AG09319 (cell line): ENCODE data around the gene JUP.

Source experiments
- DNase-seq: peaks from one replicate; pipeline ENCODE4 v3.0.0-alpha.2; 2010; ENCODE audit warnings: low read depth; ENCODE audit errors: extremely low read depth
- TF ChIP-seq, protein P1 (sequence below): IDR thresholded peaks from 2 replicates; pipeline ENCODE4 v1.5.1; 2011; ENCODE audit warnings: low read depth, mild to moderate bottlenecking, inconsistent platforms, low read length, moderate library complexity

Gene JUP

DNA sequence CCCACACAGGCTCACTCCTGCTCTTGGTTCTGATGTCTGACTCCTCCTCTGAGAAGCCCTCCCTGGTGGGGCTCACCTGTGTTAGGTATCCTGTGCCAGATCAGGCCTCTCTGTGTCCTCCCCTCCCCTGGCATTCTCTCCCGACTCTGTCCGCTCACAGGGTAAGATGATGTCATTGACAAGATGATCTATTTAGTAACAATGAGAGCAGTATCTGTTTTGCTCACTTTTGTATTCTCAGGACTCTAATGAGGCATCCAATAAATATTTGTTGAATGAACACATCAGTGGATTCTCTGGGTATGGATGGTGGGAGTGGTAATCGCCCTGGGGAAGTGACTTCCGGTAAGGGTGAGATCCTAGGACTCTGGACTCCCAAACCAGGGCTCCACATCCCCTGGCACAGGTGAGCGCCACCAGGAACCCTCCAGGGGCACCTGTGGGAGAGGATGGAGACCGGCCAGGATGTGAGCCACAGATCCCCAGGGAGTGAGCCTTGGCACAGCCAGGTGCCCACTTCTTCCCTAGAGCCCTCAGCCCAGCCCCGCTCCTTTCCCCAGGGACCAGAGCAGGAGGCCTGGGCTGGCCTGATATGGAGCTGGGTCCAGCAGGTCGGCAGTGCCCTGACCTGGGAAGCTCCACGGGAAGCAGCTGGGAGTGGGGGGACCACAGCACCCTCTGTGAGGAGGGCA, 46.7 kb downstream of the JUP start:
- TF ChIP-seq, protein P1, sequence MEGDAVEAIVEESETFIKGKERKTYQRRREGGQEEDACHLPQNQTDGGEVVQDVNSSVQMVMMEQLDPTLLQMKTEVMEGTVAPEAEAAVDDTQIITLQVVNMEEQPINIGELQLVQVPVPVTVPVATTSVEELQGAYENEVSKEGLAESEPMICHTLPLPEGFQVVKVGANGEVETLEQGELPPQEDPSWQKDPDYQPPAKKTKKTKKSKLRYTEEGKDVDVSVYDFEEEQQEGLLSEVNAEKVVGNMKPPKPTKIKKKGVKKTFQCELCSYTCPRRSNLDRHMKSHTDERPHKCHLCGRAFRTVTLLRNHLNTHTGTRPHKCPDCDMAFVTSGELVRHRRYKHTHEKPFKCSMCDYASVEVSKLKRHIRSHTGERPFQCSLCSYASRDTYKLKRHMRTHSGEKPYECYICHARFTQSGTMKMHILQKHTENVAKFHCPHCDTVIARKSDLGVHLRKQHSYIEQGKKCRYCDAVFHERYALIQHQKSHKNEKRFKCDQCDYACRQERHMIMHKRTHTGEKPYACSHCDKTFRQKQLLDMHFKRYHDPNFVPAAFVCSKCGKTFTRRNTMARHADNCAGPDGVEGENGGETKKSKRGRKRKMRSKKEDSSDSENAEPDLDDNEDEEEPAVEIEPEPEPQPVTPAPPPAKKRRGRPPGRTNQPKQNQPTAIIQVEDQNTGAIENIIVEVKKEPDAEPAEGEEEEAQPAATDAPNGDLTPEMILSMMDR: no peak
- no peak for DNase-seq

GRCh38 chr17:41738801-41739112, 47.8 kb downstream of the JUP start:
- TF ChIP-seq, protein P1: no peak
- no peak for DNase-seq

- TF ChIP-seq, protein P1: peak; percentile 93
- peak; percentile 46 for DNase-seq
These were observed 48.3 kb downstream of the JUP start for GRCh38 chr17:41738077-41738800.

- no peak for DNase-seq
- TF ChIP-seq, protein P1: no peak
These were observed 48.9 kb downstream of the JUP start for GRCh38 chr17:41737680-41738023.

DNA sequence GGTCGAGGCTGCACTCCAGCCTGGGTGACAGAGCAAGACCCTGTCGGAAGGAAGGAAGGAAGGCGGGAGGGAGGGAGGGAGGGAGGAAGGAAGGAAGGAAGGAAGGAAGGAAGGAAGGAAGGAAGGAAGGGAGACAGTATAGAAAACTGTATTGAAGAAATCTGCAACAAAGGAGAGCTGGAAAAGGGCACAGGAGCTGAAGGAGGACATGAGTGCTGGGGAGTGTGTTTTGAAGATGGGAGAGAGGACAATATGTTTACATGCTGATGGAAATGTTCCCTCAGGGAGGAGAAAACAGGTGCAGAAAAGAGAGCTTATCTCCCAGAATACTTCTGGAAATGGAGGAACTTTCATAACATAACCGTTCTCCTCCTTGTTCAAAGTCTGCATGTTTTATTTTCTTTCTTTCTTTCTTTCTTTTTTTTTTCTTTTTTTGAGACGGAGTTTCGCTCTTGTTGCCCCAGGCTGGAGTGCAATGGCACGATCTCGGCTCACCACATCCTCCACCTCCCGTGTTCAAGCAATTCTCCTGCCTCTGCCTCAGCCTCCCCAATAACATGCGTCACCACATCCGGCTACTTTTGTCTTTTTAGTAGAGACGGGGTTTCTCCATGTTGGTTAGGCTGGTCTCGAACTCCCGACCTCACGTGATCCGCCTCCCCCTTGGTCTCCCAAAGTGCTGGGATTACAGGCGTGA, 49.4 kb downstream of the JUP start:
- TF ChIP-seq, protein P1: no peak
- DNase-seq: no peak

DNA sequence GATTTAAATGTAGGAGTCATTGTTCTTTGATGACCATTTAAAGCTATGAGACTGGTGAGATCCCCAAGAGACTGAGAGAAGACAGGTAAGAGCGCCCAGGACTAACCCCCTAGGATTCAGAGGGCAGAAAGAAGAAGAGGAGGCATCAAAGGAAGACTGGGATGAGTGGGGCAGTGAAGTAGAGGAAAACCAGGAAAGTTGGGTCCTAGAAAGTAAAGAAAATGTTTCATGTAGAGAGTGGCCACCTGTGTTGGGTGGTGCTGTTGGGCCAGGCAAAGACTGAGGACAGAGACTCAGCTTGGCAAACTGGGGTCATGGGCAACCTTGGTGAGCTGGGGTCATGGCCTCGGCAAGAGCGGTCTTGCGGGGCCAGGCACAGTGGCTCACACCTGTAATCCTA, 50.8 kb downstream of the JUP start:
- DNase-seq: no peak
- TF ChIP-seq, protein P1: no peak

- TF ChIP-seq, protein P1: no peak
- DNase-seq: no peak
These were observed 51.6 kb downstream of the JUP start for GRCh38 chr17:41734949-41735313.
